HepG2 (cell line): Measurements from ENCODE around the gene LIN7A. TPM values are rescaled to one million over a fixed set of nuclear protein-coding genes. Genes with fewer than 3 reads are reported as not detected.

ENCODE experiments used
- ARID2 ChIP-seq: sonication (generic); formaldehyde crosslinking; IDR thresholded peaks from 2 replicates; pipeline ENCODE4 v1.8.1; 2022; ENCODE audit warnings: mild to moderate bottlenecking, missing genetic modification reagents, borderline replicate concordance
- EEA1 ChIP-seq: sonication (generic); formaldehyde crosslinking; IDR thresholded peaks from 2 replicates; pipeline ENCODE4 v1.5.1; 2020; ENCODE audit warnings: mild to moderate bottlenecking, missing genetic modification reagents, borderline replicate concordance
- GATA4 ChIP-seq: sonication (generic); IDR thresholded peaks from 2 replicates; pipeline ENCODE4 v1.6.1; 2016; ENCODE audit warnings: antibody characterized with exemption, low read depth, borderline replicate concordance
- GZF1 ChIP-seq: sonication (generic); formaldehyde crosslinking; IDR thresholded peaks from 2 replicates; pipeline ENCODE4 v1.5.1; 2020; ENCODE audit warnings: mild to moderate bottlenecking, missing genetic modification reagents
- HCFC1 ChIP-seq: fragments of 150-350 bp; IDR thresholded peaks from 2 replicates; pipeline ENCODE4 v1.6.1; 2014; ENCODE audit warnings: low read depth, low read length
- HNRNPK ChIP-seq: fragments of 200-400 bp; formaldehyde crosslinking; IDR thresholded peaks from 2 replicates; pipeline ENCODE4 v1.6.1; 2018; ENCODE audit warnings: low read length, low read depth, moderate library complexity, mild to moderate bottlenecking; ENCODE audit not compliant: poor library complexity, severe bottlenecking
- NFYB ChIP-seq: sonication (generic); formaldehyde crosslinking; IDR thresholded peaks from 2 replicates; pipeline ENCODE4 v1.4.0; 2020; ENCODE audit warnings: missing genetic modification reagents
- NFYC ChIP-seq: IDR thresholded peaks from 2 replicates; pipeline ENCODE4 v1.6.1; 2016; ENCODE audit warnings: missing genetic modification reagents, missing compliant biosample characterization
- NR2F2 ChIP-seq: IDR thresholded peaks from 2 replicates; pipeline ENCODE4 v1.6.1; 2012; ENCODE audit warnings: low read depth, inconsistent platforms, borderline replicate concordance
- XBP1 ChIP-seq: sonication (generic); formaldehyde crosslinking; IDR thresholded peaks from 2 replicates; pipeline ENCODE4 v1.5.0; 2020; ENCODE audit warnings: missing genetic modification reagents
- ZNF878 ChIP-seq: sonication (generic); formaldehyde crosslinking; IDR thresholded peaks from 2 replicates; pipeline ENCODE4 v1.8.1; 2023; ENCODE audit warnings: mild to moderate bottlenecking, missing genetic modification reagents, moderate library complexity
- polyA plus RNA-seq, 8 experiments: library from polyadenylated mRNA; depleted of rRNA in 3 of 8; stranded (reverse) in 7 of 8; unstranded in 1 of 8; fragments of >200 nt; fragmentation: Illumina TruSeq in 4 of 8; extraction: Trizol in 4 of 8; gene quantifications; 2 replicates each; pipeline versions ENCODE4 v1.2.1 to v1.2.3, GENCODE V29; 2011 to 2016; ENCODE audit warnings: low read depth in 4 of 8, missing spikeins in 1 of 8, mixed read lengths in 1 of 8; ENCODE audit not compliant: insufficient read depth in 1 of 8
- total RNA-seq, 5 experiments: library from RNA; depleted of rRNA; stranded (reverse); fragments of >200 nt; fragmentation: Illumina TruSeq; extraction: Trizol; gene quantifications; 2 replicates each; pipeline ENCODE4 v1.2.3, GENCODE V29; 2016; ENCODE audit warnings: low read depth in 1 of 5
- TF ChIP-seq, protein P1 (sequence below): sonication (generic); formaldehyde crosslinking; IDR thresholded peaks from 2 replicates; pipeline ENCODE4 v1.5.0; 2020; ENCODE audit warnings: missing genetic modification reagents
- TF ChIP-seq, protein P2 (sequence below): sonication (generic); formaldehyde crosslinking; IDR thresholded peaks from 2 replicates; pipeline ENCODE4 v1.5.1; 2020; ENCODE audit warnings: mild to moderate bottlenecking, missing genetic modification reagents, moderate library complexity
- TF ChIP-seq, protein P3 (sequence below): sonication (generic); formaldehyde crosslinking; IDR thresholded peaks from 2 replicates; pipeline ENCODE4 v1.4.0; 2020; ENCODE audit warnings: missing genetic modification reagents, borderline replicate concordance
- TF ChIP-seq, protein P4 (sequence below): IDR thresholded peaks from 2 replicates; pipeline ENCODE4 v1.6.1; 2016
- TF ChIP-seq, protein P5 (sequence below): sonication (generic); formaldehyde crosslinking; IDR thresholded peaks from 2 replicates; pipeline ENCODE4 v1.4.0; 2020; ENCODE audit warnings: missing genetic modification reagents, borderline replicate concordance

The LIN7A gene
- total and polyA plus RNA-seq, 2 of the 13 experiments (the other 11 are each of a cell fraction or from before 2014, with no cell fraction given), result 18.5 to 19.2 TPM

DNA sequence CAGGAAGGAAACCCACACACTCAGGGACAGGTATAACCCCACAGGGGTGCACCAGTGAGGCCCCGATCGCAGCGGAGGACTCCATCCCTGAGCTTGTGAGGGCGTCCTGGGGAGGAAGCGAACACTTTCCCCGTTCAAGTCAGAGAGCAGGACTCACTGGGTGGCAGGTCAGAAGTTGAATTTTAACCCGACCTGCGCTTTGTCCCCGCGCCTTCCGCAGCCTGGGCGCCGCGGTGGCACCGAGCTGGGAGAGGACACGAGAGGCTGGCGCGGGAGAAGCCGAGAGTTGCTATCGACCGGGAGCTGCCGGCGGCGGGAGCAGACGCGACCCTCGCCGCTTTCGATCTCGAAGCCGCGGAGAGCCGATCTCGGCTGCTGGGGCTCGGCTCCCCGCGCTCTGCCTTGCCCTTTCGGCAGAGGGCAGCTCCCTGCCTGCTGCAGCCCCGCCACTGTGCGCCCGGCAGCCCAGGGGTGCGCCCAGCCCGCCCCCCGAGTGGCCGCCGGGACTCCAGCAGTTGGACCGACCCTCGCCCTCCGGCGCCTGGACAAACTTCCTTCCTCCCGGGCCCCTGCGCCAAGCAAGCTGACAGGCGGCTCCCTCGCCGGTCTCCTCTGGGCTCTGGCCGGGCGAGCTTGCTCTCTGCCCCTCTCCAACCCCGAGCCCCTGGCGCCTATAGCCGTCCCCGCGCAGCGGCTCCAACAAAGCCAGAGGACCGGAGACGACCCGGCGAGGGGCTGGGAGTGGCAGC is 918 bp downstream of the LIN7A start (continued):
- TF ChIP-seq, protein P1, sequence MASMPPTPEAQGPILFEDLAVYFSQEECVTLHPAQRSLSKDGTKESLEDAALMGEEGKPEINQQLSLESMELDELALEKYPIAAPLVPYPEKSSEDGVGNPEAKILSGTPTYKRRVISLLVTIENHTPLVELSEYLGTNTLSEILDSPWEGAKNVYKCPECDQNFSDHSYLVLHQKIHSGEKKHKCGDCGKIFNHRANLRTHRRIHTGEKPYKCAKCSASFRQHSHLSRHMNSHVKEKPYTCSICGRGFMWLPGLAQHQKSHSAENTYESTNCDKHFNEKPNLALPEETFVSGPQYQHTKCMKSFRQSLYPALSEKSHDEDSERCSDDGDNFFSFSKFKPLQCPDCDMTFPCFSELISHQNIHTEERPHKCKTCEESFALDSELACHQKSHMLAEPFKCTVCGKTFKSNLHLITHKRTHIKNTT (CRISPR knock-in tag), result no peak
- TF ChIP-seq, protein P2, sequence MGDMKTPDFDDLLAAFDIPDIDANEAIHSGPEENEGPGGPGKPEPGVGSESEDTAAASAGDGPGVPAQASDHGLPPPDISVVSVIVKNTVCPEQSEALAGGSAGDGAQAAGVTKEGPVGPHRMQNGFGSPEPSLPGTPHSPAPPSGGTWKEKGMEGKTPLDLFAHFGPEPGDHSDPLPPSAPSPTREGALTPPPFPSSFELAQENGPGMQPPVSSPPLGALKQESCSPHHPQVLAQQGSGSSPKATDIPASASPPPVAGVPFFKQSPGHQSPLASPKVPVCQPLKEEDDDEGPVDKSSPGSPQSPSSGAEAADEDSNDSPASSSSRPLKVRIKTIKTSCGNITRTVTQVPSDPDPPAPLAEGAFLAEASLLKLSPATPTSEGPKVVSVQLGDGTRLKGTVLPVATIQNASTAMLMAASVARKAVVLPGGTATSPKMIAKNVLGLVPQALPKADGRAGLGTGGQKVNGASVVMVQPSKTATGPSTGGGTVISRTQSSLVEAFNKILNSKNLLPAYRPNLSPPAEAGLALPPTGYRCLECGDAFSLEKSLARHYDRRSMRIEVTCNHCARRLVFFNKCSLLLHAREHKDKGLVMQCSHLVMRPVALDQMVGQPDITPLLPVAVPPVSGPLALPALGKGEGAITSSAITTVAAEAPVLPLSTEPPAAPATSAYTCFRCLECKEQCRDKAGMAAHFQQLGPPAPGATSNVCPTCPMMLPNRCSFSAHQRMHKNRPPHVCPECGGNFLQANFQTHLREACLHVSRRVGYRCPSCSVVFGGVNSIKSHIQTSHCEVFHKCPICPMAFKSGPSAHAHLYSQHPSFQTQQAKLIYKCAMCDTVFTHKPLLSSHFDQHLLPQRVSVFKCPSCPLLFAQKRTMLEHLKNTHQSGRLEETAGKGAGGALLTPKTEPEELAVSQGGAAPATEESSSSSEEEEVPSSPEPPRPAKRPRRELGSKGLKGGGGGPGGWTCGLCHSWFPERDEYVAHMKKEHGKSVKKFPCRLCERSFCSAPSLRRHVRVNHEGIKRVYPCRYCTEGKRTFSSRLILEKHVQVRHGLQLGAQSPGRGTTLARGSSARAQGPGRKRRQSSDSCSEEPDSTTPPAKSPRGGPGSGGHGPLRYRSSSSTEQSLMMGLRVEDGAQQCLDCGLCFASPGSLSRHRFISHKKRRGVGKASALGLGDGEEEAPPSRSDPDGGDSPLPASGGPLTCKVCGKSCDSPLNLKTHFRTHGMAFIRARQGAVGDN (CRISPR knock-in tag), result peak; percentile 92
- no peak for TF ChIP-seq NFYC (CRISPR knock-in tag)
- TF ChIP-seq EEA1, result no peak
- TF ChIP-seq GZF1 (CRISPR knock-in tag), result peak; percentile 49; the same call in 1 of the 2 replicates
- TF ChIP-seq GATA4, result peak; percentile 37; the same call in 1 of the 2 replicates
- TF ChIP-seq, protein P3, sequence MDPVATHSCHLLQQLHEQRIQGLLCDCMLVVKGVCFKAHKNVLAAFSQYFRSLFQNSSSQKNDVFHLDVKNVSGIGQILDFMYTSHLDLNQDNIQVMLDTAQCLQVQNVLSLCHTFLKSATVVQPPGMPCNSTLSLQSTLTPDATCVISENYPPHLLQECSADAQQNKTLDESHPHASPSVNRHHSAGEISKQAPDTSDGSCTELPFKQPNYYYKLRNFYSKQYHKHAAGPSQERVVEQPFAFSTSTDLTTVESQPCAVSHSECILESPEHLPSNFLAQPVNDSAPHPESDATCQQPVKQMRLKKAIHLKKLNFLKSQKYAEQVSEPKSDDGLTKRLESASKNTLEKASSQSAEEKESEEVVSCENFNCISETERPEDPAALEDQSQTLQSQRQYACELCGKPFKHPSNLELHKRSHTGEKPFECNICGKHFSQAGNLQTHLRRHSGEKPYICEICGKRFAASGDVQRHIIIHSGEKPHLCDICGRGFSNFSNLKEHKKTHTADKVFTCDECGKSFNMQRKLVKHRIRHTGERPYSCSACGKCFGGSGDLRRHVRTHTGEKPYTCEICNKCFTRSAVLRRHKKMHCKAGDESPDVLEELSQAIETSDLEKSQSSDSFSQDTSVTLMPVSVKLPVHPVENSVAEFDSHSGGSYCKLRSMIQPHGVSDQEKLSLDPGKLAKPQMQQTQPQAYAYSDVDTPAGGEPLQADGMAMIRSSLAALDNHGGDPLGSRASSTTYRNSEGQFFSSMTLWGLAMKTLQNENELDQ (CRISPR knock-in tag), result no peak
- TF ChIP-seq, protein P4, sequence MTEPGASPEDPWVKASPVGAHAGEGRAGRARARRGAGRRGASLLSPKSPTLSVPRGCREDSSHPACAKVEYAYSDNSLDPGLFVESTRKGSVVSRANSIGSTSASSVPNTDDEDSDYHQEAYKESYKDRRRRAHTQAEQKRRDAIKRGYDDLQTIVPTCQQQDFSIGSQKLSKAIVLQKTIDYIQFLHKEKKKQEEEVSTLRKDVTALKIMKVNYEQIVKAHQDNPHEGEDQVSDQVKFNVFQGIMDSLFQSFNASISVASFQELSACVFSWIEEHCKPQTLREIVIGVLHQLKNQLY (CRISPR knock-in tag), result peak; percentile 41; the same call in 1 of the 2 replicates
- TF ChIP-seq ZNF878 (CRISPR knock-in tag), result peak; percentile 53; the same call in 1 of the 2 replicates
- TF ChIP-seq NFYB (CRISPR knock-in tag), result no peak
- TF ChIP-seq HNRNPK, result peak; percentile 24
- TF ChIP-seq ARID2 (CRISPR knock-in tag), result no peak; the same call in 1 of the 2 replicates
- no peak for TF ChIP-seq HCFC1
- TF ChIP-seq, protein P5, sequence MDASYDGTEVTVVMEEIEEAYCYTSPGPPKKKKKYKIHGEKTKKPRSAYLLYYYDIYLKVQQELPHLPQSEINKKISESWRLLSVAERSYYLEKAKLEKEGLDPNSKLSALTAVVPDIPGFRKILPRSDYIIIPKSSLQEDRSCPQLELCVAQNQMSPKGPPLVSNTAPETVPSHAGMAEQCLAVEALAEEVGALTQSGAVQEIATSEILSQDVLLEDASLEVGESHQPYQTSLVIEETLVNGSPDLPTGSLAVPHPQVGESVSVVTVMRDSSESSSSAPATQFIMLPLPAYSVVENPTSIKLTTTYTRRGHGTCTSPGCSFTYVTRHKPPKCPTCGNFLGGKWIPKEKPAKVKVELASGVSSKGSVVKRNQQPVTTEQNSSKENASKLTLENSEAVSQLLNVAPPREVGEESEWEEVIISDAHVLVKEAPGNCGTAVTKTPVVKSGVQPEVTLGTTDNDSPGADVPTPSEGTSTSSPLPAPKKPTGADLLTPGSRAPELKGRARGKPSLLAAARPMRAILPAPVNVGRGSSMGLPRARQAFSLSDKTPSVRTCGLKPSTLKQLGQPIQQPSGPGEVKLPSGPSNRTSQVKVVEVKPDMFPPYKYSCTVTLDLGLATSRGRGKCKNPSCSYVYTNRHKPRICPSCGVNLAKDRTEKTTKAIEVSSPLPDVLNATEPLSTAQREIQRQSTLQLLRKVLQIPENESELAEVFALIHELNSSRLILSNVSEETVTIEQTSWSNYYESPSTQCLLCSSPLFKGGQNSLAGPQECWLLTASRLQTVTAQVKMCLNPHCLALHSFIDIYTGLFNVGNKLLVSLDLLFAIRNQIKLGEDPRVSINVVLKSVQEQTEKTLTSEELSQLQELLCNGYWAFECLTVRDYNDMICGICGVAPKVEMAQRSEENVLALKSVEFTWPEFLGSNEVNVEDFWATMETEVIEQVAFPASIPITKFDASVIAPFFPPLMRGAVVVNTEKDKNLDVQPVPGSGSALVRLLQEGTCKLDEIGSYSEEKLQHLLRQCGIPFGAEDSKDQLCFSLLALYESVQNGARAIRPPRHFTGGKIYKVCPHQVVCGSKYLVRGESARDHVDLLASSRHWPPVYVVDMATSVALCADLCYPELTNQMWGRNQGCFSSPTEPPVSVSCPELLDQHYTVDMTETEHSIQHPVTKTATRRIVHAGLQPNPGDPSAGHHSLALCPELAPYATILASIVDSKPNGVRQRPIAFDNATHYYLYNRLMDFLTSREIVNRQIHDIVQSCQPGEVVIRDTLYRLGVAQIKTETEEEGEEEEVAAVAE (CRISPR knock-in tag), result no peak
- TF ChIP-seq NR2F2, result peak; percentile 25; the same call in 1 of the 2 replicates
- no peak for TF ChIP-seq XBP1 (CRISPR knock-in tag)
